K562 (cell line): ENCODE results near the gene FOXD2. TPM values are rescaled to one million over a fixed set of nuclear protein-coding genes. Genes with fewer than 3 reads are reported as not detected.

Experiments
- ATAC-seq: fragments of 200-7000 bp; cut with Tn5 transposase; 3 replicates; pipeline ENCODE4 v1.9.1; 2020; ENCODE audit warnings: moderate library complexity
- BruUV-seq: library from RNA; stranded (reverse); fragments of 400-500 nt; replicated peaks from 2 replicates; lab custom pipeline; 2021; lab: Mats Ljungman, UMichigan
- CTCF ChIA-PET: fragments of 300-600 bp; formaldehyde crosslinking; extraction: SDS; loops from one replicate; lab custom pipeline; 2021; ENCODE audit warnings: low intra/inter-chr PET ratio; lab: Yijun Ruan, JAX
- POLR2A ChIA-PET: fragments of 300-600, 350-650 bp; sonication (Branson Sonifier 250); formaldehyde crosslinking; extraction: SDS; loops from one replicate; lab custom pipeline; 2021; ENCODE audit warnings: antibody characterized with exemption, inconsistent platforms; lab: Yijun Ruan, JAX
- DNase-seq, 4 experiments: peaks; one replicate each; pipeline versions ENCODE4 v3.0.0 to v3.0.0-alpha.2; 2011 to 2018; ENCODE audit warnings: low spot score in 3 of 4, mixed read lengths in 3 of 4; ENCODE audit errors: extremely low read depth in 1 of 4
- FAIRE-seq: peaks from 2 replicates; lab custom pipeline; 2011; peaks lifted over from hg19 to GRCh38; lab: Jason Lieb, UNC
- H2AFZ ChIP-seq: 2 replicates; pipeline ENCODE4 v1.6.0; 2011; ENCODE audit warnings: low read depth, low read length, control low read depth, inconsistent platforms
- H3K27ac ChIP-seq: fragments of 200-600 bp; 3 replicates; pipeline ENCODE4 v1.8.0; 2011; ENCODE audit warnings: low read depth, mild to moderate bottlenecking, control low read depth, inconsistent platforms, low read length, moderate library complexity, mixed read lengths; ENCODE audit errors: extremely low read depth
- H3K27me3 ChIP-seq, 2 experiments: fragments of 300-600 bp in 1 of 2; 2 replicates in 1 of 2; 3 replicates in 1 of 2; pipeline versions ENCODE4 v1.6.0 to v1.8.0; 2011; ENCODE audit warnings: inconsistent platforms in 2 of 2, low read length in 2 of 2, mild to moderate bottlenecking in 1 of 2, mixed read lengths in 1 of 2, moderate library complexity in 1 of 2; ENCODE audit not compliant: control insufficient read depth in 2 of 2, insufficient read depth in 2 of 2
- H3K36me3 ChIP-seq: fragments of 300-600 bp; 3 replicates; pipeline ENCODE4 v1.8.0; 2011; ENCODE audit warnings: mild to moderate bottlenecking, low read length, inconsistent platforms; ENCODE audit not compliant: control insufficient read depth, insufficient read depth
- H3K4me1 ChIP-seq, 2 experiments: fragments of 200-600 bp in 1 of 2; replicated peaks in 1 of 2; 2 replicates in 1 of 2; 3 replicates in 1 of 2; pipeline versions ENCODE4 v1.5.1 to v1.8.0; 2011; ENCODE audit warnings: inconsistent platforms in 2 of 2, low read length in 2 of 2, mild to moderate bottlenecking in 1 of 2, mixed read lengths in 1 of 2, moderate library complexity in 1 of 2; ENCODE audit not compliant: control insufficient read depth in 2 of 2, insufficient read depth in 2 of 2
- H3K4me2 ChIP-seq: 2 replicates; pipeline ENCODE4 v1.6.1; 2011; ENCODE audit warnings: low read length, control low read depth, inconsistent platforms, mixed read lengths; ENCODE audit not compliant: insufficient read depth
- H3K4me3 ChIP-seq: fragments of 200-600 bp; sonication (generic), shearing (Covaris generic); 2 replicates; pipeline ENCODE4 v1.5.1; 2016; ENCODE audit warnings: control low read depth, inconsistent platforms
- H3K79me2 ChIP-seq: fragments of 200-600 bp; 3 replicates; pipeline ENCODE4 v1.8.0; 2011; ENCODE audit warnings: low read length, inconsistent platforms; ENCODE audit not compliant: control insufficient read depth, insufficient read depth
- H3K9ac ChIP-seq, 2 experiments: 2 replicates each; pipeline versions ENCODE4 v1.6.0 to v1.6.1; 2011; ENCODE audit warnings: low read depth in 2 of 2, low read length in 2 of 2, control low read depth in 1 of 2, inconsistent platforms in 1 of 2, mild to moderate bottlenecking in 1 of 2, mixed read lengths in 1 of 2; ENCODE audit not compliant: insufficient read depth in 1 of 2
- H3K9me1 ChIP-seq: one replicate; pipeline ENCODE4 v1.6.0; 2011; ENCODE audit warnings: inconsistent platforms, mild to moderate bottlenecking, low read length, moderate library complexity; ENCODE audit not compliant: control insufficient read depth, insufficient read depth
- H3K9me3 ChIP-seq: replicated peaks from 2 replicates; pipeline ENCODE4 v1.5.1; 2011; ENCODE audit warnings: low read depth, low read length, inconsistent platforms; ENCODE audit not compliant: control insufficient read depth, insufficient read depth
- H4K20me1 ChIP-seq: replicated peaks from 2 replicates; pipeline ENCODE4 v1.6.1; 2011; ENCODE audit warnings: low read length, inconsistent platforms, mixed read lengths; ENCODE audit not compliant: control insufficient read depth, insufficient read depth
- ARNT ChIP-seq, 2 experiments: fragments of 450-650 bp; IDR thresholded peaks; 2 replicates each; pipeline ENCODE4 v1.6.1; 2016; ENCODE audit warnings: mild to moderate bottlenecking in 1 of 2
- CLOCK ChIP-seq: fragments of 250-450 bp; sonication (Bioruptor Pico); IDR thresholded peaks from 2 replicates; pipeline ENCODE4 v1.4.0; 2020; ENCODE audit warnings: mild to moderate bottlenecking, moderate library complexity, borderline replicate concordance
- FOXO4 ChIP-seq: fragments of 450-650 bp; formaldehyde crosslinking; IDR thresholded peaks from 2 replicates; pipeline ENCODE4 v1.4.0; 2020; ENCODE audit warnings: mild to moderate bottlenecking, moderate library complexity
- GATAD2B ChIP-seq: fragments of 450-650 bp; IDR thresholded peaks from 2 replicates; pipeline ENCODE4 v1.6.1; 2017; ENCODE audit warnings: mild to moderate bottlenecking, borderline replicate concordance
- HMG20B ChIP-seq: fragments of 250-450 bp; sonication (Bioruptor Pico); IDR thresholded peaks from 2 replicates; pipeline ENCODE4 v1.5.0; 2021; ENCODE audit warnings: mild to moderate bottlenecking
- HOXB6 ChIP-seq: fragments of 250-450 bp; sonication (Bioruptor Pico); IDR thresholded peaks from 2 replicates; pipeline ENCODE4 v1.5.1; 2022; ENCODE audit warnings: mild to moderate bottlenecking, borderline replicate concordance
- MTA3 ChIP-seq: fragments of 450-650 bp; formaldehyde crosslinking; IDR thresholded peaks from 2 replicates; pipeline ENCODE4 v1.6.1; 2017; ENCODE audit warnings: mild to moderate bottlenecking, borderline replicate concordance
- NR2F6 ChIP-seq: fragments of 450-650 bp; formaldehyde crosslinking; IDR thresholded peaks from 2 replicates; pipeline ENCODE4 v1.4.0; 2020; ENCODE audit warnings: mild to moderate bottlenecking
- PCBP1 ChIP-seq: fragments of 200-400 bp; formaldehyde crosslinking; IDR thresholded peaks from 2 replicates; pipeline ENCODE4 v1.6.1; 2018; ENCODE audit warnings: mild to moderate bottlenecking, low read depth, low read length; ENCODE audit not compliant: poor library complexity, severe bottlenecking
- YBX1 ChIP-seq: fragments of 450-650 bp; IDR thresholded peaks from 2 replicates; pipeline ENCODE4 v1.7.1; 2016; ENCODE audit warnings: mild to moderate bottlenecking
- ZNF121 ChIP-seq: sonication (generic); formaldehyde crosslinking; conservative IDR thresholded peaks from 2 replicates; pipeline ENCODE4 v1.8.0; 2022; ENCODE audit warnings: missing genetic modification reagents
- ZNF146 ChIP-seq: IDR thresholded peaks from one replicate; pipeline ENCODE4 v1.6.1; 2018; ENCODE audit warnings: missing compliant biosample characterization; ENCODE audit not compliant: unreplicated experiment
- ZNF165 ChIP-seq: fragments of 250-450 bp; sonication (Bioruptor Pico); IDR thresholded peaks from 2 replicates; pipeline ENCODE4 v1.4.0; 2020; ENCODE audit warnings: borderline replicate concordance
- ZNF239 ChIP-seq: fragments of 250-450 bp; sonication (Bioruptor Pico); IDR thresholded peaks from 2 replicates; pipeline ENCODE4 v1.4.0; 2020; ENCODE audit warnings: mild to moderate bottlenecking
- WGBS: fragments of 100-300 bp; shearing (Covaris generic); methylation state at CpG from one replicate; pipeline ENCODE4 v1.1.6; 2016; ENCODE audit warnings: low coverage, mixed read lengths; ENCODE audit not compliant: insufficient coverage; ENCODE audit errors: missing lambda C conversion rate; 5-methylcytosine and 5-hydroxymethylcytosine counted together
- in situ Hi-C: fragments of 300-500 bp; cut with MboI; formaldehyde crosslinking; loops from 4 replicates; pipeline ENCODE4 v1.15.0; 2018; ENCODE audit warnings: inconsistent platforms, mixed read lengths
- intact Hi-C: fragments of 100-400 bp; cut with micrococcal nuclease; formaldehyde crosslinking; loops from 2 replicates; pipeline ENCODE4 v1.14.2; 2022
- polyA plus RNA-seq, 8 experiments: library from polyadenylated mRNA; depleted of rRNA in 4 of 8; stranded (reverse) in 5 of 8; unstranded in 3 of 8; fragments of >200 nt; fragmentation: Nextera tagmentation in 2 of 8; fragmentation: Illumina TruSeq in 1 of 8; extraction: Ambion mirVana in 2 of 8; extraction: Trizol in 1 of 8; gene quantifications; 2 replicates each; pipeline versions ENCODE4 v1.2.1 to v1.2.3, GENCODE V29; 2011 to 2014; ENCODE audit warnings: inconsistent platforms in 1 of 8, missing spikeins in 1 of 8
- total RNA-seq, 7 experiments: library from RNA; depleted of rRNA in 6 of 7; stranded (reverse); fragments of >200 nt in 6 of 7; fragmentation: Illumina TruSeq in 2 of 7; extraction: Trizol in 2 of 7; gene quantifications; 2 replicates each; pipeline versions ENCODE4 v1.2.1 to v1.2.3, GENCODE V29; 2011 to 2021; ENCODE audit warnings: low replicate concordance in 1 of 7
- TF ChIP-seq, protein P1 (sequence below): fragments of 250-450 bp; sonication (Bioruptor Pico); IDR thresholded peaks from 2 replicates; pipeline ENCODE4 v1.4.0; 2020; ENCODE audit warnings: mild to moderate bottlenecking, moderate library complexity
- TF ChIP-seq, protein P2 (sequence below): fragments of 250-450 bp; sonication (Bioruptor Pico); IDR thresholded peaks from 2 replicates; pipeline ENCODE4 v1.5.0; 2021; ENCODE audit warnings: mild to moderate bottlenecking, borderline replicate concordance

Gene FOXD2
- total and polyA plus RNA-seq, 9 of the 15 experiments (the other 6 are each of a cell fraction or from before 2014, with no cell fraction given) = 0.06 to 1.2 (median 0.22) TPM

GRCh38 chr1:47412437-47412836 lies 25.4 kb upstream of the FOXD2 start:
- no TSS peak for BruUV-seq
- no peak overlapping the region for H3K4me3 ChIP-seq
- TF ChIP-seq HOXB6 (CRISPR knock-in tag) (no peak), PCBP1 (no peak), HMG20B (CRISPR knock-in tag) (no peak), GATAD2B (no peak), ZNF146 (CRISPR knock-in tag) (no peak), FOXO4 (CRISPR knock-in tag) (no peak), CLOCK (CRISPR knock-in tag) (no peak), ARNT (IDR thresholded peaks at IDR 0.05) (no peak), ZNF121 (CRISPR knock-in tag) (no peak), ZNF239 (no peak), YBX1 (no peak), NR2F6 (CRISPR knock-in tag) (no peak), MTA3 (no peak), ZNF165 (CRISPR knock-in tag) (no peak)
- TF ChIP-seq, protein P1, sequence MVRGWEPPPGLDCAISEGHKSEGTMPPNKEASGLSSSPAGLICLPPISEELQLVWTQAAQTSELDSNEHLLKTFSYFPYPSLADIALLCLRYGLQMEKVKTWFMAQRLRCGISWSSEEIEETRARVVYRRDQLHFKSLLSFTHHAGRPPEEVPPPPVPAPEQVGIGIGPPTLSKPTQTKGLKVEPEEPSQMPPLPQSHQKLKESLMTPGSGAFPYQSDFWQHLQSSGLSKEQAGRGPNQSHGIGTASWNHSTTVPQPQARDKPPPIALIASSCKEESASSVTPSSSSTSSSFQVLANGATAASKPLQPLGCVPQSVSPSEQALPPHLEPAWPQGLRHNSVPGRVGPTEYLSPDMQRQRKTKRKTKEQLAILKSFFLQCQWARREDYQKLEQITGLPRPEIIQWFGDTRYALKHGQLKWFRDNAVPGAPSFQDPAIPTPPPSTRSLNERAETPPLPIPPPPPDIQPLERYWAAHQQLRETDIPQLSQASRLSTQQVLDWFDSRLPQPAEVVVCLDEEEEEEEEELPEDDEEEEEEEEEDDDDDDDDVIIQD = no peak
- TF ChIP-seq, protein P2, sequence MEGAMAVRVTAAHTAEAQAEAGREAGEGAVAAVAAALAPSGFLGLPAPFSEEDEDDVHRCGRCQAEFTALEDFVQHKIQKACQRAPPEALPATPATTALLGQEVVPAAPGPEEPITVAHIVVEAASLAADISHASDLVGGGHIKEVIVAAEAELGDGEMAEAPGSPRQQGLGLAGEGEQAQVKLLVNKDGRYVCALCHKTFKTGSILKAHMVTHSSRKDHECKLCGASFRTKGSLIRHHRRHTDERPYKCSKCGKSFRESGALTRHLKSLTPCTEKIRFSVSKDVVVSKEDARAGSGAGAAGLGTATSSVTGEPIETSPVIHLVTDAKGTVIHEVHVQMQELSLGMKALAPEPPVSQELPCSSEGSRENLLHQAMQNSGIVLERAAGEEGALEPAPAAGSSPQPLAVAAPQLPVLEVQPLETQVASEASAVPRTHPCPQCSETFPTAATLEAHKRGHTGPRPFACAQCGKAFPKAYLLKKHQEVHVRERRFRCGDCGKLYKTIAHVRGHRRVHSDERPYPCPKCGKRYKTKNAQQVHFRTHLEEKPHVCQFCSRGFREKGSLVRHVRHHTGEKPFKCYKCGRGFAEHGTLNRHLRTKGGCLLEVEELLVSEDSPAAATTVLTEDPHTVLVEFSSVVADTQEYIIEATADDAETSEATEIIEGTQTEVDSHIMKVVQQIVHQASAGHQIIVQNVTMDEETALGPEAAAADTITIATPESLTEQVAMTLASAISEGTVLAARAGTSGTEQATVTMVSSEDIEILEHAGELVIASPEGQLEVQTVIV (CRISPR knock-in tag) = no peak

More at GRCh38 chr1:47412437-47412836, 25.4 kb upstream of the FOXD2 start:
- no peaks in the 10 kb centered on the region for H3K36me3 ChIP-seq
- no peak overlapping the region for H3K4me2 ChIP-seq
- H3K9me3 ChIP-seq = no peaks in the 10 kb centered on the region
- ATAC-seq (peak; percentile 8; the same call in 1 of the 3 replicates), FAIRE-seq (no peak), DNase-seq (no peak)
- no peak overlapping the region for H2AFZ ChIP-seq
- ChIA-PET CTCF (no interaction called here), POLR2A (no interaction called here)
- H3K27ac ChIP-seq = no peak overlapping the region
- 4% methylated on average over 14 of the region's 14 CpGs for WGBS
- peaks cover 58 to 79% of the 10 kb centered on the region in 2 experiments for H3K27me3 ChIP-seq
- no peaks in the 10 kb centered on the region for H4K20me1 ChIP-seq
- no peak overlapping the region; a peak in 1 of 4 replicates for H3K9ac ChIP-seq
- H3K9me1 ChIP-seq = no peaks in the 10 kb centered on the region
- in situ Hi-C loops = no loop called here
- intact Hi-C loops = no loop called here
- no peaks in the 10 kb centered on the region for H3K79me2 ChIP-seq
- peaks cover 0 to 4% of the 10 kb centered on the region in 2 experiments; a peak in 1 of 5 replicates for H3K4me1 ChIP-seq
